GM19463 (cell line): Measurements from ENCODE around the gene SLC66A1.
"Not testable (repeated sequence)": the region's sequence is repeated elsewhere in the genome, so short reads cannot be mapped to it uniquely, and the experiment has no call there.

Experiments used
- ATAC-seq: cut with Tn5 transposase; IDR thresholded peaks from one replicate; pipeline ENCODE4 v1.9.1; 2021; ENCODE audit warnings: mild to moderate bottlenecking, moderate library complexity; ENCODE audit not compliant: unreplicated experiment

Gene SLC66A1

DNA sequence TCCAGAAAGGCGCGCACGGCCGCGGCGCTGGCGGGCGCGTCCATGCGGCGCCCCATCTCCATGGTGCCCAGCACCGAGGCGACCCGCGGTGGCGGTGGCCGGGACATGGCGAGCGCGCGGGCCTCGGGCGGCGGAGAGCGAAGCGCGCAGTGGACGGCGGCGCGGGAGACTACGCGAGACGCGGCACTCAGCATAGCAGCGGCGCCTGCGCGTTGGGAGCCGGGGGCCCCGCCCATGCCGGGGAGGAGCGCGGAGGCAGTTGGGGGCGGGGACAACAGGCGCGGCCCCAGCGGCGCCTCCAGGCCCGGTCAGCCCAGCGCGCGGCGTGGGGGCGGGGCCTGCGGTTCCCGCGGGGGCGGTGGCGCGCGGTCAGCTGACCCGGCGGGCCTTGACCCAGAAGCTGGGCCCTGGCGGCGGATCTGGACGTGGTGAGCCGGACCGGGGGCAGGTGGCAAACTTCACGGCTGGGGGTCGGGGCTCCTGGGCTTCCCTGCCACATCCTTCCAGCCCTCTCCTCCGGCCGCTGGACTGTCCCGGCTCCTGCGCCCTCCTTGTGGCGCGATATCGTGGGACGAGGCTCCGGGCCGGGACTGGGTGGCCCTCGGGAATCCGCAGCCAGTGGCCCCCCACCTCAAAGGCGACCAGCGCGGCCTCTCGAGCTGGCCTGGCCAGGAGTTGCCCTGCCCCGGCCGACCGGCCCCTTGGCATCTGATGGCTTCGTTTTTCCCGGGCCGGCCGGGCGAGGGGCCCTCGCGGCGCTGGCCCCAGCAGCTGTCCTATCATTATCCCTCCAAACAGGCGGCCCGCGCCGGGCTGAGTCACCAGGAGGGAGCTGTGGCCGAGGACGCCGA is at the start of gene SLC66A1, which contains the start of gene AKR7A2:
SLC66A1 (plus strand) TSS at position 396 of the 851 bp plus-strand sequence. CDS start 5,352 bp downstream, outside the sequence.
AKR7A2 (minus strand) TSS at position 214 of the 851 bp plus-strand sequence; CDS start at position 194, 20 bp downstream.
- peak; percentile 63 for ATAC-seq

GRCh38 chr1:19262744-19263143 is 49.4 kb upstream of the SLC66A1 start:
- ATAC-seq, result no peak

DNA sequence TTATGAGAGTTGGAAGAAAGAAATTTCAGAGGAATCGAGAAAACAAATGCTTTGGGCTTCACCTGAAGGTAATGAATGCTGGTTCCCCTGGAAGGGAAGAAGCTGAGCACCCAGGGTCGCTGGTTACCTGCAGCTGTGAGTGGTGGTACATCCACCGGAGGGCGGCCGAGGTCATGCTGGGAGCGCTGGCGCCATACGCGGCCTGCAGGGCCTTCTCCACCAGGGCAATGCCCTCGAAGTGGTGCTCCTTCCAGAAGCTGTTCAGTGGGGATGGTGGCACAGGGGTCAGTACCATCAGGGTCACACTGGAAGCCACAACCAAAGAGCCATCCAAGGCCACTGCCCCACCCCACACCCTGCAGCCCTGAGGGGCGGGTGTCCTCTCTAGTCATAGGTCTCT is 43.7 kb upstream of the SLC66A1 start:
- ATAC-seq, result no peak

GRCh38 chr1:19269427-19270342 is 42.4 kb upstream of the SLC66A1 start:
- ATAC-seq, result not testable (repeated sequence)

DNA sequence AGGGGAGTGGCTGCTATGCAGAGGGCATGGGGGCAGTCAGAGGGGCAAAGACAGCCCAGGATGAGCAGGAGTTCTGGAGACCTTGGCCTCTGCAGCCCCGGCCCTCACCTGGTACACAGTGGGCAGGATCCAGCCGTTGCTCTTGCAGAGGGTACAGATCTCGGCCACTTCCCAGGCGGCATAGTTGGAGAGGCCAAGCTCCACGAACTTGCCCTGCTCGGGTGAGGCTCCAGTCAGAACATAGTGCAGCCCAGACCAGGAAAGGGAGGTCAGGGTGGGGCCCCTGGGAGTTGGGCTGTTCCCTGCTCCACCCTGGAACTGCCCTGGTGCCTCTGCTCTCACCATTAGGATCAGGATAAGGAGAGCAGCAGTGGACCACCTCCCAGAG is 41.8 kb upstream of the SLC66A1 start:
- ATAC-seq, result not testable (repeated sequence)

DNA sequence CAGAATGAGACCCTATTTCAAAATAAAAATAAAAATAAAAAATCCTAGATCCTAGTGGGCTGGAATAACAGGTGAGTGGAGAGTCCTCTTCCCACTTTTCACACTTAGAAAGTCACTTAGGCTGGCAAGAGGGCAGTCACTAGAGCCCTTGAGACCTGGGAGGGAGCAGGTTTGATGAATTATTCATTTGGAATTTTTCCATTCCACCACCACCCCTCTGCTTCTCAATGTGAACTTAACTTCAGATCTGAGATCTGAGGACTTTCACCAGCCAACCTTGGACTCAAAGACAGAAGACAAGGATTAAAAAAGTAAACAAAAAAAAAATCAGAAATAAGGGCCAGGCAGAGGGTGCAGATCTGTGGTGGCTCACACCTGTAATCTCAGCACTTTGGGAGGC is 40.1 kb upstream of the SLC66A1 start:
- ATAC-seq, result no peak

GRCh38 chr1:19273106-19273843 is 38.9 kb upstream of the SLC66A1 start:
- ATAC-seq, result no peak

- ATAC-seq, result not testable (repeated sequence)
These were observed 38.1 kb upstream of the SLC66A1 start for GRCh38 chr1:19273844-19274531.

DNA sequence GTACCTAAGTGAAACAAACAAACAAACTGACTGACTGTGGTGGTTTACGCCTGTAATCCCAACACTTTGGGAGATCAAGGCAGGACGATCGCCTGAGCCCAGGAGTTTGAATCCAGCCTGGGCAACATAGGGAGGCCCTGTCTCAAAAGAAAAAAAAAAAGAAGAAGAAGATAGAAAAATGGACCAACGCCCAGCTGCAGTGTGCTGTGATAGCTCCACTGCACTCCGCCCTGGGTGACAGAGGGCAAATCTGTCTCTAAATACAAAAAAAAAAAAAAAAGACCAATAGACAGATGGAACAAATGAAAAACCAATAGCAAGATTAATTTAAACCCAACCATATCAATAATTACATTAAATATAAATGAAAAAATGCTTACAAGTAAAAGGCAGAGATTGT is 37.5 kb upstream of the SLC66A1 start:
- ATAC-seq, result no peak

DNA sequence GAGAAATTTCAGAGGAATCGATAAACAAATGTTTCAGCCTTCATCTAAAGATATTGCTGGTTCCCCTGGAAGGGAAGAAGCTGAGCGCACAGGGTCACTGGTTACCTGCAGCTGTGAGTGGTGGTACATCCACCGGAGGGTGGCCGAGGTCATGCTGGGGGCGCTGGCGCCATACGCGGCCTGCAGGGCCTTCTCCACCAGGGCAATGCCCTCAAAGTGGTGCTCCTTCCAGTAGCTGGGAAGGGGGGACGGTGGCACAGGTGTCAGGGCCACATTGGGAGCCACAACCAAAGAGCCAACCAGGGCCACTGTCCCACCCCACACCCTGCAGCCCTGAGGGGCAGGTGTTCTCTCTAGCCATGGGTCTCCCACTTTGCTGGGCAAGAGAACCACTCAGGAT is 28.2 kb upstream of the SLC66A1 start:
- ATAC-seq, result no peak

DNA sequence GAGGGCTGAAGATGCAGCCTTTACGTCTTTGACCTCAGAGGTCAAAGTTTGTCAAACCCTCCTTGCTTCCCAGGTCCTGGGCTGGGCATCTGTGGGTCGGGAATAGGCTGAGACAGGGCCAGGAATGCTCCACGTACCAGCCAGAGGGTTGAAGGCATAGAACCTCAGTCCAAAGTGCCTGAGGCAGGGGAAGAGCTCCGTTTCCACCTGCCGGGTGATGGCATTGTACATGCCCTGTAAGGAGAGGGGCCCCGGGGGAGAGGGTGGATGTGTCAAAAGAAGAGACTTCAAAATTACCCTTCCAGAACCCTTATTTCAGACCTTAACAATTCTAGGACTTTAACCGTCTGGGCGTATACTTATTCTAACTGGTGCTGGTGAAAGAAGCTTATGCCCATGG is 27.2 kb upstream of the SLC66A1 start:
- no peak for ATAC-seq

DNA sequence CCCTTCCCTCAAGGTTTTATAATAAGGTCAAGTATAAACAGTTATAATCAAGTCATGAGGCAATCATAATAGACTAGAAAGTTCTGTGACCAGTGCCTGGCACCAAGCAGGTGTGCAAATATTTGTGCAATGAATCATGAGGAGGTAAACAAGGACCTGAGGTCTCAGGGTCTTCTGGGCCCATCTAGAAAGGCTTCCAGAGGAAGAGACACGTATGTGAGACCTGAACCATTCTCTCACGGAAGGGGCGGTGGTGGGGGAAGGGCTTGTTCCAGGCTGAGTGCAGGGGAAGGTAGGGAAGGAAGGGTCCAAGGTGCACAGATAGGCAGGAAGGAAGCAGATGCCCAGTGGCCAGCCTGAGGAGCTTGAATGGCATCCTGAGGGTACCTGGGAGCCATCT is 26.8 kb upstream of the SLC66A1 start:
- not testable (repeated sequence) for ATAC-seq

- not testable (repeated sequence) for ATAC-seq
These were observed 26.3 kb upstream of the SLC66A1 start for GRCh38 chr1:19285807-19286206.

DNA sequence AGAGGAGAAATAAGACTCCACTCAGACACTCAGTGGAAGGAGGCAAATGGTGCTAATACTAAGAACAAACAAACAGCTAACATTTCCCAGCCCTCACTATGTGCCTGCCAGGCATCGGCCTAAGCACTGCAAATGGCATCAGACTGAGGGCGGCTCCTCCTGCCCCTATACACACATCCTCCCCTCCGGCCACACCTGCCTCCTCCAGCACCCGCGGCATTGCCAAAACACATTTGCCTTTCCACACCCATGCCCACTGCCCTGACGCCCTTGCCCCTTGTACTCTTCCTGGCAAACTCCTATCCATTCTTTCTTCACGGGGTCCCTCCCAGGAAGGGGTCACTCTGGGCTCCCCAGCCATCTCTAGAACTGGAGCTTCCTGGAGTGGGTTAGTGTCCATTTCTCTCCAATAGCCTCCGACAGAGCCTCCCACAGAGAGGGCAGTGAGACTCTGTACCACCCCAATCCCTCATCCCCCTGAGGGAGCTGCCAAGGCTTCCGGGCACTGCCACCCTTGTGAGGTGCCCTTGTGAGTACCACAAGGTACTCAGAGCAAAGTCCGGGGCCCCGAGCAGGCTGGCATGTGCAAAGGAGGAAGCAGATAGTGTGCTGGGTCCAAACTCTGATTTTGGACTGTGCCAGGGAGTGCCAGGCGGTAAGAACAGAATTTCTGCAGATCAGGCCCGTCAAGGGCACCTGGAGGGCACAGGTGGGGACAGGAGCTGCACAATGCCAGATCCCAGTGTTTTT is 24.5 kb upstream of the SLC66A1 start:
- no peak for ATAC-seq

DNA sequence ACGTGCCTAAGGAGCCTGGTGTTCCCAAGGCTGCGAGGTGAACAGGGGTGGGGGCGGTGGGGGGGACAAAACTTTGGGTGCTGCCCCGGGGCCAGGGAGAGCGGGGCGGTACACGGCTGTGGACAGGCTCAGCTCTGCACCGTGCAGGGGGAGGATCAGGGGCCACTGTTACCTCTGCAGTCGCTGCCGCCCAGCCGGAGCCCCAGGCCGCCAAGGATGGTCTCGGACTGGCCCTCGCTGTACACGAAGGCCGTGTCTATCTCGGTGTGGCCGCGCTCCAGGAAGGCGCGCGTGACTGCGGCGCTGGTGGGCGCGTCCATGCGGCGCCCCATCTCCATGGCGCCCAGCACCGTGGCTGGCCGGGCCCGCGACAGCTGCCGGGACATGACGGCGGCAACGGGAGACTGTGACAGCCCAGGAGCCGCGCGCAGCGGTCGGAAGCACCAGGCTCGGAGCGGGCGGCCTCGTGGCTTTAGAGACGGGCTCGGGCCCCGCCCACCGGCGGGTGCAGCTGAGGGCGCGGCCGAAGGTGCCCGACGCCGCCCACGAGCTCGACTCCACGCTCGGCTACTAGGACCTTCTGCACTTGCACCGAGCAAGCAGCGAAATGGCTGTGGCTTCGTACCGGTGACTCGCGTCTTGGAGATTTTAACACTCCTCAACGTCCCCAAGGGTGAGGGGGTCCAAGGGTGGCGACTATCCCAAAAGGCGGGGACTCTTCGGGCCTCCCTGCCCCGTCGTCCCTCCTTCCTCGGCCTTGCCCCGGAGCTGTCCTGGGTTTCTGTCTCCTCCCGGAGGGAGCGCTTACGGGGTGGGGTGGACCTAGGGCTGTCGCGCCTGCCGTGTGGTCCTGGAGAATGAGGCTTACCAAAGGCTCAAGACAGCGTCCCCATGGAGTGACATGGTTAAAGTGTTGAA is 23.5 kb upstream of the SLC66A1 start, which contains the start of gene AKR7A3:
AKR7A3 (minus strand) TSS at position 447 of the 918 bp plus-strand sequence; CDS start at position 386, 61 bp downstream.
- ATAC-seq, result not testable (repeated sequence)

- ATAC-seq, result no peak
These were observed 22.9 kb upstream of the SLC66A1 start for GRCh38 chr1:19289244-19289643.

GRCh38 chr1:19294638-19295037 is 17.5 kb upstream of the SLC66A1 start:
- ATAC-seq, result no peak

DNA sequence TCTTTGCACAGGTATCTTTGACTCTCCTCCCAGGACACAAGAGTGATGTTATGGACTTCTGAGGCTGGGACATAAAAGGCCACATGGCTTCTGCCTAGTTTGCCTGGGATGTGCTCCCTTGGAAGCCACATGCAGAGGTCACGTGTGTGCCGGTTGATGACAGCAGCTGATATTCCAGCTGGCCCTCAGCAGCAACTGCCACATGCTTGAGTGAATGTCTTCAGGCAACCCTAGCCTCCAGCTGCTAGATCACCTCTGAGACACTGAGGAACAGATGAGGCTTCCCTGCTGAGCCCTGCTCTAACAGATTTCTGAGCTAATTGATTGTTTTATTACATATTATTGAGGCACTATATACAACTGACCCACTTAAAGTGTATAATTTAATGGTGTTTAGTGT is 11.9 kb upstream of the SLC66A1 start:
- ATAC-seq, result no peak
